ENCODE results near the gene TRAF3IP1. TPM values are rescaled to one million over a fixed set of nuclear protein-coding genes. Genes with fewer than 3 reads are reported as not detected.
A peak's percentile ranks its signal among the peaks of the same experiment; 100 is the strongest.

Gene TRAF3IP1
- total and polyA plus RNA-seq, 2 of the 13 experiments (the other 11 are each of a cell fraction or from before 2014, with no cell fraction given) = 4.1 to 12.9 TPM

DNA sequence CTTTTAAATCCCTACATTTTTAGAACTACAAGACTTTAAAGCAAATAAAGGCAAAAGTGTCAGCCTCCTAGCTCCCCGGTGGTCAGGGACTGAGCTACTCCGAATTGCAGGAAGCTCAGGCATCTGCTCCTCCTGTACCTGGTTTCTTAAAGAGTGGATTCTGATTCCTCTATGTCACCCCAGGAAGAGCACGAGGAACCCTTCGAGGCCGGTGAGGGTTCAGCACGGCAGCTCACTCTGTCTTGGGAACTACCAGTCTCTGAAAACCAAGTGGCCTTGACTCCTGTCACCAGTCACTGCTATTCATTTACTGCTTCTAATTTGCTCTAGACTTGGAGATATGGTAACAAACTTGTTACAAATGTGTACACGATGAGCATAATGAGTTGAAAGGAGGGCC is 34.2 kb upstream of the TRAF3IP1 start (continued):
- TF ChIP-seq, protein P1, sequence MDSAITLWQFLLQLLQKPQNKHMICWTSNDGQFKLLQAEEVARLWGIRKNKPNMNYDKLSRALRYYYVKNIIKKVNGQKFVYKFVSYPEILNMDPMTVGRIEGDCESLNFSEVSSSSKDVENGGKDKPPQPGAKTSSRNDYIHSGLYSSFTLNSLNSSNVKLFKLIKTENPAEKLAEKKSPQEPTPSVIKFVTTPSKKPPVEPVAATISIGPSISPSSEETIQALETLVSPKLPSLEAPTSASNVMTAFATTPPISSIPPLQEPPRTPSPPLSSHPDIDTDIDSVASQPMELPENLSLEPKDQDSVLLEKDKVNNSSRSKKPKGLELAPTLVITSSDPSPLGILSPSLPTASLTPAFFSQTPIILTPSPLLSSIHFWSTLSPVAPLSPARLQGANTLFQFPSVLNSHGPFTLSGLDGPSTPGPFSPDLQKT (CRISPR knock-in tag; IDR thresholded peaks at IDR 0.05; ENCODE audit: borderline replicate concordance) = no peak
- TF ChIP-seq ZNF350 (CRISPR knock-in tag; IDR thresholded peaks at IDR 0.05; ENCODE audit: borderline replicate concordance, low read depth) = 0 out of 2 replicates have a peak, but pooled peaks have one; percentile 15
- no peak for TF ChIP-seq MAZ (IDR thresholded peaks at IDR 0.05; ENCODE audit: borderline replicate concordance, low read depth, low read length)
- TF ChIP-seq MAZ (CRISPR knock-in tag; IDR thresholded peaks at IDR 0.05; ENCODE audit: low read depth) = no peak
- TF ChIP-seq LCORL (IDR thresholded peaks at IDR 0.05) = no peak
- no peak for TF ChIP-seq LCORL (CRISPR knock-in tag; IDR thresholded peaks at IDR 0.05)
- TF ChIP-seq, protein P2, sequence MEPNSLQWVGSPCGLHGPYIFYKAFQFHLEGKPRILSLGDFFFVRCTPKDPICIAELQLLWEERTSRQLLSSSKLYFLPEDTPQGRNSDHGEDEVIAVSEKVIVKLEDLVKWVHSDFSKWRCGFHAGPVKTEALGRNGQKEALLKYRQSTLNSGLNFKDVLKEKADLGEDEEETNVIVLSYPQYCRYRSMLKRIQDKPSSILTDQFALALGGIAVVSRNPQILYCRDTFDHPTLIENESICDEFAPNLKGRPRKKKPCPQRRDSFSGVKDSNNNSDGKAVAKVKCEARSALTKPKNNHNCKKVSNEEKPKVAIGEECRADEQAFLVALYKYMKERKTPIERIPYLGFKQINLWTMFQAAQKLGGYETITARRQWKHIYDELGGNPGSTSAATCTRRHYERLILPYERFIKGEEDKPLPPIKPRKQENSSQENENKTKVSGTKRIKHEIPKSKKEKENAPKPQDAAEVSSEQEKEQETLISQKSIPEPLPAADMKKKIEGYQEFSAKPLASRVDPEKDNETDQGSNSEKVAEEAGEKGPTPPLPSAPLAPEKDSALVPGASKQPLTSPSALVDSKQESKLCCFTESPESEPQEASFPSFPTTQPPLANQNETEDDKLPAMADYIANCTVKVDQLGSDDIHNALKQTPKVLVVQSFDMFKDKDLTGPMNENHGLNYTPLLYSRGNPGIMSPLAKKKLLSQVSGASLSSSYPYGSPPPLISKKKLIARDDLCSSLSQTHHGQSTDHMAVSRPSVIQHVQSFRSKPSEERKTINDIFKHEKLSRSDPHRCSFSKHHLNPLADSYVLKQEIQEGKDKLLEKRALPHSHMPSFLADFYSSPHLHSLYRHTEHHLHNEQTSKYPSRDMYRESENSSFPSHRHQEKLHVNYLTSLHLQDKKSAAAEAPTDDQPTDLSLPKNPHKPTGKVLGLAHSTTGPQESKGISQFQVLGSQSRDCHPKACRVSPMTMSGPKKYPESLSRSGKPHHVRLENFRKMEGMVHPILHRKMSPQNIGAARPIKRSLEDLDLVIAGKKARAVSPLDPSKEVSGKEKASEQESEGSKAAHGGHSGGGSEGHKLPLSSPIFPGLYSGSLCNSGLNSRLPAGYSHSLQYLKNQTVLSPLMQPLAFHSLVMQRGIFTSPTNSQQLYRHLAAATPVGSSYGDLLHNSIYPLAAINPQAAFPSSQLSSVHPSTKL (CRISPR knock-in tag; IDR thresholded peaks at IDR 0.05) = no peak
- 0 out of 2 replicates have a peak, but pooled peaks have one; percentile 16 for TF ChIP-seq ZNF232 (CRISPR knock-in tag; IDR thresholded peaks at IDR 0.05; ENCODE audit: borderline replicate concordance)
- TF ChIP-seq, protein P3, sequence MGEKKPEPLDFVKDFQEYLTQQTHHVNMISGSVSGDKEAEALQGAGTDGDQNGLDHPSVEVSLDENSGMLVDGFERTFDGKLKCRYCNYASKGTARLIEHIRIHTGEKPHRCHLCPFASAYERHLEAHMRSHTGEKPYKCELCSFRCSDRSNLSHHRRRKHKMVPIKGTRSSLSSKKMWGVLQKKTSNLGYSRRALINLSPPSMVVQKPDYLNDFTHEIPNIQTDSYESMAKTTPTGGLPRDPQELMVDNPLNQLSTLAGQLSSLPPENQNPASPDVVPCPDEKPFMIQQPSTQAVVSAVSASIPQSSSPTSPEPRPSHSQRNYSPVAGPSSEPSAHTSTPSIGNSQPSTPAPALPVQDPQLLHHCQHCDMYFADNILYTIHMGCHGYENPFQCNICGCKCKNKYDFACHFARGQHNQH (CRISPR knock-in tag; IDR thresholded peaks at IDR 0.05) = peak; percentile 2; the same call in 1 of the 2 replicates
- peak; percentile 43; the same call in 1 of the 2 replicates for TF ChIP-seq PHF21A (CRISPR knock-in tag; IDR thresholded peaks at IDR 0.05)
- no peak for TF ChIP-seq MAF1 (CRISPR knock-in tag; IDR thresholded peaks at IDR 0.05; ENCODE audit: borderline replicate concordance)
- TF ChIP-seq, protein P4, sequence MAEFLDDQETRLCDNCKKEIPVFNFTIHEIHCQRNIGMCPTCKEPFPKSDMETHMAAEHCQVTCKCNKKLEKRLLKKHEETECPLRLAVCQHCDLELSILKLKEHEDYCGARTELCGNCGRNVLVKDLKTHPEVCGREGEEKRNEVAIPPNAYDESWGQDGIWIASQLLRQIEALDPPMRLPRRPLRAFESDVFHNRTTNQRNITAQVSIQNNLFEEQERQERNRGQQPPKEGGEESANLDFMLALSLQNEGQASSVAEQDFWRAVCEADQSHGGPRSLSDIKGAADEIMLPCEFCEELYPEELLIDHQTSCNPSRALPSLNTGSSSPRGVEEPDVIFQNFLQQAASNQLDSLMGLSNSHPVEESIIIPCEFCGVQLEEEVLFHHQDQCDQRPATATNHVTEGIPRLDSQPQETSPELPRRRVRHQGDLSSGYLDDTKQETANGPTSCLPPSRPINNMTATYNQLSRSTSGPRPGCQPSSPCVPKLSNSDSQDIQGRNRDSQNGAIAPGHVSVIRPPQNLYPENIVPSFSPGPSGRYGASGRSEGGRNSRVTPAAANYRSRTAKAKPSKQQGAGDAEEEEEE (CRISPR knock-in tag; IDR thresholded peaks at IDR 0.05; ENCODE audit: borderline replicate concordance) = no peak
